Left cardiac atrium (tissue), 4 donors: ENCODE measurements around the gene GOLGA5. TPM values are rescaled to one million over a fixed set of nuclear protein-coding genes. Genes with fewer than 3 reads are reported as not detected.
"Not testable (repeated sequence)": the region's sequence is repeated elsewhere in the genome, so short reads cannot be mapped to it uniquely, and the experiment has no call there.

Source experiments
- ATAC-seq, 2 donors: fragments of 200-7000 bp; cut with Tn5 transposase; one replicate each; pipeline ENCODE4 v1.9.1; 2020; ENCODE audit warnings: mild to moderate bottlenecking in 2 of 2, moderate library complexity in 2 of 2
- DNase-seq: peaks from one replicate; pipeline ENCODE4 v3.0.0-alpha.2; 2020
- intact Hi-C, 2 donors: fragments of 100-400 bp; cut with DNase I; formaldehyde crosslinking; loops; one replicate each; pipeline versions ENCODE4 v1.14.1 to v1.15.1; 2022 to 2023
- total RNA-seq, 2 donors: library from RNA; stranded (reverse); fragmentation: NEBNext Ultra II Directional; extraction: Animal tissue kit (Norgen Biotek cat#: 25700); gene quantifications; one replicate each; pipeline ENCODE4 v1.2.1, GENCODE V29; 2021
- donor health status: DM: no; HTN: yes; CAD: no.
- donor health status: DM: no; HTN: yes; CAD: no; lungs with severe emphysema.
- donor health status: DM: yes; HTN: yes; CAD: no.
- donor health status: Dilated cardiomyopathy.

The GOLGA5 gene
- total RNA-seq, 2 donors from 2014 or later = 19.9 to 30.5 TPM

GRCh38 chr14:92813201-92813600, 19.1 kb downstream of the GOLGA5 start:
- ATAC-seq (no peak), DNase-seq (no peak)
- intact Hi-C loops = no loop called here

GRCh38 chr14:92819011-92819597, 25.0 kb downstream of the GOLGA5 start:
- intact Hi-C loops = no loop called here
- DNase-seq = no peak
- no peak for ATAC-seq

GRCh38 chr14:92819680-92820535, 25.8 kb downstream of the GOLGA5 start:
- DNase-seq, ATAC-seq, intact Hi-C loops: not testable (repeated sequence)

GRCh38 chr14:92820536-92820840, 26.4 kb downstream of the GOLGA5 start:
- DNase-seq, ATAC-seq, intact Hi-C loops: not testable (repeated sequence)

GRCh38 chr14:92830902-92831301, 36.8 kb downstream of the GOLGA5 start:
- intact Hi-C loops = no loop called here
- DNase-seq (no peak), ATAC-seq (no peak)

- DNase-seq = no peak
- no peak for ATAC-seq
- intact Hi-C loops = no loop called here
Measured at GRCh38 chr14:92832137-92832700, 38.1 kb downstream of the GOLGA5 start.

GRCh38 chr14:92841930-92842329, 47.8 kb downstream of the GOLGA5 start:
- no peak for ATAC-seq
- intact Hi-C loops = no loop called here
- DNase-seq = no peak

- intact Hi-C loops = no loop called here
- no peak for ATAC-seq
- DNase-seq = no peak
Measured at GRCh38 chr14:92844204-92844603, 50.1 kb downstream of the GOLGA5 start.

GRCh38 chr14:92846162-92846897, 52.2 kb downstream of the GOLGA5 start:
- no peak for DNase-seq
- intact Hi-C loops = no loop called here
- peak; percentile 71 to 90 for ATAC-seq

GRCh38 chr14:92847278-92847677, 53.2 kb downstream of the GOLGA5 start:
- ATAC-seq = no peak
- intact Hi-C loops = no loop called here
- DNase-seq = no peak

- ATAC-seq (no peak), DNase-seq (no peak)
- intact Hi-C loops = no loop called here
Measured at GRCh38 chr14:92847749-92848148, 53.6 kb downstream of the GOLGA5 start.

GRCh38 chr14:92848887-92849286, 54.8 kb downstream of the GOLGA5 start:
- intact Hi-C loops = no loop called here
- DNase-seq (no peak), ATAC-seq (no peak)

GRCh38 chr14:92850492-92850891, 56.4 kb downstream of the GOLGA5 start:
- intact Hi-C loops = no loop called here
- no peak for ATAC-seq
- DNase-seq = no peak

GRCh38 chr14:92853136-92853535, 59.0 kb downstream of the GOLGA5 start:
- intact Hi-C loops, DNase-seq, ATAC-seq: not testable (repeated sequence)

GRCh38 chr14:92860049-92860840, 66.1 kb downstream of the GOLGA5 start:
- ATAC-seq = no peak
- no peak for DNase-seq
- intact Hi-C loops = no loop called here

GRCh38 chr14:92861856-92862745, 68.0 kb downstream of the GOLGA5 start:
- no peak for ATAC-seq
- DNase-seq = no peak
- intact Hi-C loops = no loop called here

GRCh38 chr14:92863286-92864080, 69.4 kb downstream of the GOLGA5 start:
- DNase-seq (no peak), ATAC-seq (no peak)
- intact Hi-C loops = no loop called here
